Peyer's patch (tissue), 4 donors: ENCODE measurements around the gene CDC42BPA.

Experiments
- POLR2A ChIP-seq, 2 donors: fragments of 450-650 bp; IDR thresholded peaks; one replicate each; pipeline ENCODE4 v1.5.1; 2017; ENCODE audit warnings: antibody characterized with exemption in 2 of 2, mild to moderate bottlenecking in 2 of 2, moderate library complexity in 2 of 2
- TF ChIP-seq, protein P1 (sequence below), 6 experiments: fragments of 450-650 bp in 4 of 6; fragments of 200-600 bp in 2 of 6; sonication (generic) in 1 of 6; IDR thresholded peaks; one replicate each; pipeline ENCODE4 v1.5.1; 2017 to 2019; ENCODE audit warnings: antibody characterized with exemption in 6 of 6, mild to moderate bottlenecking in 3 of 6, moderate library complexity in 1 of 6

DNA sequence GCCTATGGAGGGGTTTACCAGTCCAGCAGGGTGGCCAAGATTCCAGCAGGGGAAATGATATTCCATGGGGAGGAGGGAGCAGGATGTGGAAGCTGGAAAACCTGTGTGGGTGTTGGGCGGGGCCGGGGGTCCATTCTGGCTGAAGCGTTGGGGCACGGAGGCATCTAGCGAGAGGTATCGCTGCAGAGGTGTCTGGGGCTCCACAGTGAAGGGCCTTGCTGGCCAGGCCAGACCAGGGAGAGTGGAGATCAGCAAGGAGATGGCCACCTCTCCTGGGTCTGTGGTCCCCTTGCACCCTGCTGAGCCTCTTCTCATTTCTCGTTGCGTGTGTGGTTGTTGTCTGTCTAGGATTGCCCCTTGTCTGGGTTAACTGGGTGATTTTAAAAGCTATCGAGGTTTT is 372.0 kb downstream of the CDC42BPA start:
- TF ChIP-seq, protein P1, sequence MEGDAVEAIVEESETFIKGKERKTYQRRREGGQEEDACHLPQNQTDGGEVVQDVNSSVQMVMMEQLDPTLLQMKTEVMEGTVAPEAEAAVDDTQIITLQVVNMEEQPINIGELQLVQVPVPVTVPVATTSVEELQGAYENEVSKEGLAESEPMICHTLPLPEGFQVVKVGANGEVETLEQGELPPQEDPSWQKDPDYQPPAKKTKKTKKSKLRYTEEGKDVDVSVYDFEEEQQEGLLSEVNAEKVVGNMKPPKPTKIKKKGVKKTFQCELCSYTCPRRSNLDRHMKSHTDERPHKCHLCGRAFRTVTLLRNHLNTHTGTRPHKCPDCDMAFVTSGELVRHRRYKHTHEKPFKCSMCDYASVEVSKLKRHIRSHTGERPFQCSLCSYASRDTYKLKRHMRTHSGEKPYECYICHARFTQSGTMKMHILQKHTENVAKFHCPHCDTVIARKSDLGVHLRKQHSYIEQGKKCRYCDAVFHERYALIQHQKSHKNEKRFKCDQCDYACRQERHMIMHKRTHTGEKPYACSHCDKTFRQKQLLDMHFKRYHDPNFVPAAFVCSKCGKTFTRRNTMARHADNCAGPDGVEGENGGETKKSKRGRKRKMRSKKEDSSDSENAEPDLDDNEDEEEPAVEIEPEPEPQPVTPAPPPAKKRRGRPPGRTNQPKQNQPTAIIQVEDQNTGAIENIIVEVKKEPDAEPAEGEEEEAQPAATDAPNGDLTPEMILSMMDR (IDR thresholded peaks at IDR 0.05) = no peak
- TF ChIP-seq POLR2A (IDR thresholded peaks at IDR 0.05) = no peak
